GM19238 (cell line): Measurements from ENCODE around the gene DNAJB1.
A peak's percentile ranks its signal among the peaks of the same experiment; 100 is the strongest.
"Not testable (repeated sequence)": the region's sequence is repeated elsewhere in the genome, so short reads cannot be mapped to it uniquely, and the experiment has no call there.

Source experiments
- DNase-seq: peaks from one replicate; pipeline ENCODE4 v3.0.0; 2011; ENCODE audit warnings: low spot score; ENCODE audit not compliant: insufficient read length

Gene DNAJB1

GRCh38 chr19:14520543-14520942, 2.3 kb upstream of the DNAJB1 start:
- DNase-seq, result no peak

- DNase-seq, result no peak
Measured at GRCh38 chr19:14519860-14520407, 1.7 kb upstream of the DNAJB1 start.

DNA sequence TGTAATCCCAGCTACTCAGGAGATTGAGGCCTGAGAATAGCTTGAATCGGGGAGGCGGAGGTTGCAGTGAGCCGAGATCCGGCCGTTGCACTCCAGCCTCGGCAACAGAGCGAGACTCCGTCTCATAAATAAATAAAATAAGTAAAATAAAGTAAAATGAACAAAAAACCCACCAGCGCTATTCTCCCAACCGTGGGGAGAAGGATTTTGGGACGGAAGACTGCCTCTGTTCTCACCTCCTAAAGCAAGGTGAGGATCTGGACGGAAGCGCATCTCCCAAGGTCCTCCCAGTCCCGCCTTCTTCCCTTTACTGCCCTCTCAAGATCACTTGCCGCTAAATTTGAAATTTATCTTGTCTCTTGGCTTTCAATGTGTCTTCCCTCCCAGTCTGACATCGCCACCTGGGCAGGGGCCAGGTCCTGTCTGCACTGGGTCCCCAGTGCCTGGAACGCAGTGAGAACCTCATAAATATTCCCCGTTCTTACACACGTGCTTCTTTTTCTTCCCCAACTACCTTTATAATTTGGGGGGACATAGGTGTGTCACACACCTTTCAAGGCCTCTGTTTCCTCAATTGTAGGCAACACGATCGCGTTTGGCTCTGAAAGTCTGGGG, 1.2 kb upstream of the DNAJB1 start:
- DNase-seq, result no peak

- no peak for DNase-seq
Measured at GRCh38 chr19:14517446-14517839, 754 bp downstream of the DNAJB1 start.

DNA sequence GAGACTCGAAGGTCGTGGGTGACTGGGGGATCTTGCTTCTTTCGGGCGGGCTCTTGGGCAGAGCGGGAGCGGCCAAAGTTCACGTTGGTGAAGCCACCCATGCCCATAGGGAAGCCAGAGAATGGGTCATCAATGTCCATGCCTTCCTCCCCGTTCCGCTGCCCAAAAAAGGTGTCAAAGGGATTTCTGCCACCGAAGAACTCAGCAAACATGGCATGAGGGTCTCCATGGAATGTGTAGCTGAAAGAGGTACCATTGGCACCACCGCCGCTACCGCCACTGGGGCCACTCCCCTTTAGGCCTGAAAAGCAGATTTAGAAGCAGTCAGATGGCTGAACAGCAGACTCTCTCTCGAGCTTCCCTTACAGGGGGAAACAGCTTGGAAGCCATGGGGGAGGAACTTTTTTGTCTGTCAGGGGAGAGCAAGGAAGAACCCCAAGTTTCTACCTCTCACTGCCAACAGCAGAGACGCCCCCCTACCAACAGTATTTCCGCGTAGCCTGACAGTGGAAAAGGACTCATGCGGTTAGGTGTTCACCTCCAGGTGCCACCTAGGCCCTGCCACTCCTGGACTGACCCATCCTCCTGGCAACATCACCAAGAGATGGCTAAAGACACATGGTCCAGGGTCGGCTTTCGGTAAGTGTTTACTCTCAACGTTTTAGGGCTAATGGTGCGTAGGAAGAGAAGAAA, 1.3 kb downstream of the DNAJB1 start:
- DNase-seq, result no peak

- no peak for DNase-seq
Measured at GRCh38 chr19:14516048-14516534, 2.1 kb downstream of the DNAJB1 start.

DNA sequence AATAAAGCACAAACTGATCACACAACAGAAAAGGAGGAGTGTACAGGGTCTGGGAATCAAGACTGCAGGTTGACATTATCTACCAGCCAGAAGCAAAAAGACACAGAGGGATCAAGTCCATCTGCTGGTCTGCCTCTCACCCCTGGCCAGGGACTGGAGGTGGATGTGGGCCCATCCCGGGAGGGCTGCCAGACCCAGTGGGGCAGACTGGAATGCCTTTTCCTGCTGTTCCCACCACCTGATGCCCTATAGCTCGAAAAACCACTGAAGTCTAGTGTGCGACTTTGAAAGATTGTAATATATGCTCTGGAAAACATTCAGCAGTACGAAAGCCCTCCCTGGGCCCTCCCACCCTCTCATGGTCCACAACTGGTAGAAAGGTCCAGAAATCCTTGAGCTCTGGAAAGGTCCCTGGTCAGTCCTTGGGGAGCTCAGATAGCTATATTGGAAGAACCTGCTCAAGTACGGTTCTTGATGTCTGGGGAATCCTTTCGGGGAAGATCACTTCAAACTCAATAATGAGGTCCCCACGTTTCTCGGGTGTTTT, 2.6 kb downstream of the DNAJB1 start:
- no peak for DNase-seq

- no peak for DNase-seq
Measured at GRCh38 chr19:14514215-14514863, 3.9 kb downstream of the DNAJB1 start.

DNA sequence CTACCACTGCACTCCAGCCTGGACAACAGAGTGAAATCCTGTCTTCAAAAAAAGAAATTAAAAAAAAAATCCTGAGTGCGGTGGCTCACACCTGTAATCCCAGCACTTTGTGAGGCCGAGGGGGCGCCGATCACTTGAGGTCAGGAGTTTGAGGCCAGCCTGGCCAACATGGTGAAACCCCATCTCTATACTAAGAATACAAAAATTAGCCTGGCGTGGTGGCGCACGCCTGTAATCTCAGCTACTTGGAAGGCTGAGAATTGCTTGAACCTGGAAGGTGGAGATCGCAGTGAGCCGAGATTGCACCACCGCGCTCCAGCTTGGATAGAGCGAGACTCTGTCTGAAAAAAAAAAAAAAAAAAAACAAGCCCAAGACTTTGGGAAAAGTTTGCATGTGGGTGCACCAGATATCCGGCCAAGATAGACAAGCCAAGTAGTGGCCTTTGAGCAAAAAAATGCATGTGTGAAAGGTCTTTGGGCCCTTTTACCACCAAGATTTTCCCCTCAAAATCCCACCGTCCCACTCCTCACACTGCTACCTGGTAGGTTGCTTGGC, 5.7 kb downstream of the DNAJB1 start:
- DNase-seq, result no peak

- DNase-seq, result no peak
Measured at GRCh38 chr19:14511229-14511593, 7.0 kb downstream of the DNAJB1 start.

- DNase-seq, result no peak
Measured at GRCh38 chr19:14510311-14511228, 7.6 kb downstream of the DNAJB1 start.

GRCh38 chr19:14507704-14508542, 10.3 kb downstream of the DNAJB1 start:
- DNase-seq, result no peak

- peak; percentile 70 for DNase-seq
Measured at GRCh38 chr19:14505488-14506239, 12.5 kb downstream of the DNAJB1 start.

- not testable (repeated sequence) for DNase-seq
Measured at GRCh38 chr19:14504575-14504974, 13.6 kb downstream of the DNAJB1 start.

GRCh38 chr19:14503285-14503684, 14.9 kb downstream of the DNAJB1 start:
- no peak for DNase-seq

DNA sequence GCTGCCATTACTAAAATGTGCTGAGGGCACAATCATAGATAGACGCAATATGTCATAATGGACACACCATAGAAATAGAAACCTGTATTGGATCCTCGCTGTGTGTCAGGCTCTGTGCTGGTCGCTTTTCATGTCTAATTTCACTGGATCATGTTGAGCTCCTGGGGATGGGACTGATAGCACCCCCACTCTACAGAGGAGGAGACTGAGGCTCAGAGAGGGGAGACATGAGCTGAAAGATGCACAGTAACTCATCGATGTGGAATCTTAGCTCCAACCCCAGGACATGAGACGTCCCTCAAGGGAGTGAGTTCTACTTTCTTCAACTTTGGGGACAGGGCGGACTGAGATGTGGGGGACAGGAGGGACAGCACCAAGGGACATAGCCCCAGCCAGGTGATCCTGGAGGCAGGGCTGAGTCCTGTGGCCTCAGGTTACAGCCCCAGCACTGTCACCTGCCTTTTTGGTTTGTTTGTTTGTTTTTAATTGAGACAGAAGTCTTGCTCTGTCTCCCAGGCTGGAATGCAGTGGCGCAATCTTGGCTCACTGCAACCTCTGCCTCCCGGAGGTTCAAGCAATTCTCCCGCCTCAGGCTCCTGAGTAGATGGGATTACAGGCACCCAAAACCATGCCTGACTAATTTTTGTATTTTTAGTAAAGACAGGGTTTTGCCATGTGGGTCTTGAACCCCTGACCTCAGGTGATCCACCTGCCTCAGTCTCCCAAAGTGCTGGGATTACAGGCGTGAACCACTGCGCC, 15.7 kb downstream of the DNAJB1 start:
- no peak for DNase-seq

DNA sequence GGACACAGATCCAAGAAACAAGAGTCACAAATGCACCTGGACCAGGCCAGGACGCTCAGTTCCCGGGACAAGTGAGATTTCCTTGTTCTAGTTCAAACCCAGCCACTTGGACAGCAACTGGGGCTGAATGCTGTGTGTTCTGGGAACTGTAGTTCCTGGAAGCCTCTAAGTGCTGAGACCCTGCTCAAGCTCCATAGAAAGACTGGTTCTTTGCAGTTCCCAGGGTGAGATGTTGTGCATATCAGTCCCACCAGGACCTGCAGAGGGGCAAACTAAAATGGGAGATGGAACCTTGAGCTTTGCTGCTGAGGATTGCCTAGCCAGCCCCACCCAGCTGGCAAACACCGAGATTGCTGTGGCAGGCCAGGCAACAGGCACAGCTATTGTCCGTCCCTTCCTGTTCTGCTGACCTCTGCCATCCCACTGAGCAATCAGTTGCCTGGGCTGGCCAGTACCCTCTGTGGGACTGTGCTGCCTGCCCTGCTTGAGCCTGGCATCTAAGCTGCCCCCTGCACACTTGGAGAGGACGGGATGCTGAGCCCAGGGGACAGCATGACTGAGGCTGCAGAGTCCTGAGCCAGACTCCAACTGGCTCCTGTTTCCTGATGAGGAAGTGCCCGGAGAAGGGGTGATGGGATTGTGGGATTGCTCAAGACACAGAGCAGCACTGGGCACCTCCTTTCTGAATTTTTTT, 20.8 kb downstream of the DNAJB1 start:
- no peak for DNase-seq

DNA sequence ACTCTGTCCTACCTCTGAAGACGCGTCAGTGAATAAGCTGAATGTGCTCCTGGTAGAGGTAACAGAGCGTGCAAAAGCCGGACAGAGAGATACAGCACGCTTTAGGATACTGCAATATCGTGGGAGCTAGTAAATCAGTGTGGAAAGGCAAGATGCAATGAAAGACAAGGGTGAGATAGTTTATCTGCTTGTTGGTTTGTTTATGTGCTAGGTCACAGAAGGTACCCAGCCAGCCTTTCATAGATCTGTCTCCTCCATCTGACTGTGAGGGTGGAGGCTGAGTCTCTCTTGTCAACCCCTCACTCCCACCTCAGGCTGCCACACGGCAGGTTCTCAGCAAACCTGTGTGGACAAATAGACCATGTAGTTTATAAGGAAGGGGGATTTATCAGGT, 21.4 kb downstream of the DNAJB1 start:
- no peak for DNase-seq
